ENCODE measurements around the gene KCNIP1.

GRCh38 chr5:170599756-170600155 lies 95.9 kb downstream of the KCNIP1 start:
- TF ChIP-seq, protein P1, sequence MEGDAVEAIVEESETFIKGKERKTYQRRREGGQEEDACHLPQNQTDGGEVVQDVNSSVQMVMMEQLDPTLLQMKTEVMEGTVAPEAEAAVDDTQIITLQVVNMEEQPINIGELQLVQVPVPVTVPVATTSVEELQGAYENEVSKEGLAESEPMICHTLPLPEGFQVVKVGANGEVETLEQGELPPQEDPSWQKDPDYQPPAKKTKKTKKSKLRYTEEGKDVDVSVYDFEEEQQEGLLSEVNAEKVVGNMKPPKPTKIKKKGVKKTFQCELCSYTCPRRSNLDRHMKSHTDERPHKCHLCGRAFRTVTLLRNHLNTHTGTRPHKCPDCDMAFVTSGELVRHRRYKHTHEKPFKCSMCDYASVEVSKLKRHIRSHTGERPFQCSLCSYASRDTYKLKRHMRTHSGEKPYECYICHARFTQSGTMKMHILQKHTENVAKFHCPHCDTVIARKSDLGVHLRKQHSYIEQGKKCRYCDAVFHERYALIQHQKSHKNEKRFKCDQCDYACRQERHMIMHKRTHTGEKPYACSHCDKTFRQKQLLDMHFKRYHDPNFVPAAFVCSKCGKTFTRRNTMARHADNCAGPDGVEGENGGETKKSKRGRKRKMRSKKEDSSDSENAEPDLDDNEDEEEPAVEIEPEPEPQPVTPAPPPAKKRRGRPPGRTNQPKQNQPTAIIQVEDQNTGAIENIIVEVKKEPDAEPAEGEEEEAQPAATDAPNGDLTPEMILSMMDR (IDR thresholded peaks at IDR 0.05) = no peak
- TF ChIP-seq POLR2A (IDR thresholded peaks at IDR 0.05) = no peak
